Esophagus squamous epithelium (tissue), 5 donors: ENCODE results near the gene GPATCH2L. TPM values are rescaled to one million over a fixed set of nuclear protein-coding genes. Genes with fewer than 3 reads are reported as not detected.

ENCODE experiments used
- DNase-seq: peaks from one replicate; lab custom pipeline; 2025; lab: John Stamatoyannopoulos, UW
- H3K27ac ChIP-seq, 4 donors: fragments of 200-600 bp; sonication (generic); one replicate each; pipeline ENCODE4 v1.5.1; 2016 to 2019; ENCODE audit warnings: mild to moderate bottlenecking in 1 of 4
- H3K27me3 ChIP-seq, 4 donors: fragments of 200-600 bp; sonication (generic); 1 replicate in 3 of 4; 2 replicates in 1 of 4; pipeline versions ENCODE4 v1.5.1 to v1.6.0; 2017 to 2021; ENCODE audit warnings: antibody characterized with exemption in 1 of 4
- H3K36me3 ChIP-seq, 3 donors: fragments of 200-600 bp; sonication (generic); one replicate each; pipeline ENCODE4 v1.5.1; 2016 to 2019
- H3K4me1 ChIP-seq, 3 donors: fragments of 200-600 bp; sonication (generic); one replicate each; pipeline ENCODE4 v1.5.1; 2017 to 2019
- H3K4me3 ChIP-seq, 4 donors: fragments of 200-600 bp; sonication (generic); 1 replicate in 3 of 4; 2 replicates in 1 of 4; pipeline ENCODE4 v1.5.1; 2016 to 2019; ENCODE audit warnings: mild to moderate bottlenecking in 2 of 4, moderate library complexity in 1 of 4
- H3K9me3 ChIP-seq, 3 donors: fragments of 200-600 bp; sonication (generic); one replicate each; pipeline ENCODE4 v1.5.1; 2016 to 2019
- CTCF ChIP-seq, 6 experiments: fragments of 450-650 bp in 4 of 6; fragments of 200-600 bp in 2 of 6; sonication (generic) in 2 of 6; IDR thresholded peaks; one replicate each; pipeline ENCODE4 v1.5.1; 2016 to 2019; ENCODE audit warnings: antibody characterized with exemption in 6 of 6, mild to moderate bottlenecking in 4 of 6, moderate library complexity in 4 of 6
- POLR2A ChIP-seq, 4 donors: fragments of 450-650 bp; IDR thresholded peaks; one replicate each; pipeline ENCODE4 v1.6.1; 2017; ENCODE audit warnings: antibody characterized with exemption in 4 of 4, mild to moderate bottlenecking in 4 of 4, moderate library complexity in 3 of 4
- WGBS, 2 donors: methylation state at CpG; one replicate each; pipeline ENCODE4 v1.1.5; 2018; 5-methylcytosine and 5-hydroxymethylcytosine counted together
- intact Hi-C: fragments of 100-400 bp; cut with DNase I; formaldehyde crosslinking; loops from one replicate; pipeline ENCODE4 v1.15.0; 2022
- total RNA-seq, 4 donors: library from RNA; depleted of rRNA; stranded (reverse); fragments of >200 nt; gene quantifications; one replicate each; pipeline ENCODE4 v1.1.0, GENCODE V29; 2016
- donor health status: DM: yes; HTN: yes; CAD: no.

GPATCH2L gene
- total RNA-seq, 4 donors from 2014 or later = 20.1 to 40.8 (median 34.4) TPM

DNA sequence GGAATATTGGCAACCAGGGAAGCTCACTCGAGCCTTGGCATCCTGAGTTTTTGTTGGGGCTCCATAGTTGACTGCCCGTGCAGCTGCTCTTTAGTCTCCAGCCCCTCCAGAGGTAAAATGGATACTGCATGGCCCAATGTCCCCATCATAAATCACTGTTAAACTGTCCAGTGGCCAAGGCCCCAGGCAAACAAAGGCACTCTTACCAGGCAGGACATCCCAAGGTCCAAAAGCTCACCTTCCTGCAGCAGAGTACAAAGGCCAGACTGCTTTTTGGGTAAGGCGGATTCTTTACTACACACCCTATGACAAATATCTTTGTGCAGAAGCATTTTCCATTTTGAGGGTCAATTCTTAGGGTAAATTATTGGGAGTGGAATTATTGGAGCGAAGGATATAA, 81.1 kb downstream of the GPATCH2L start:
- H3K27me3 ChIP-seq = no peaks in the 10 kb centered on the region
- H3K27ac ChIP-seq = no peak overlapping the region
- TF ChIP-seq POLR2A (IDR thresholded peaks at IDR 0.05) (no peak), CTCF (IDR thresholded peaks at IDR 0.05) (no peak)
- DNase-seq = no peak
- H3K4me1 ChIP-seq = no peaks in the 10 kb centered on the region
- WGBS, 2 donors = 64 to 89% methylated on average over 4 of the region's 4 CpGs
- peaks cover 0 to 4% (median 0%) of the 10 kb centered on the region in 3 donors for H3K9me3 ChIP-seq
- H3K4me3 ChIP-seq = no peak overlapping the region
- intact Hi-C loops = no loop called here
- no peaks in the 10 kb centered on the region for H3K36me3 ChIP-seq

DNA sequence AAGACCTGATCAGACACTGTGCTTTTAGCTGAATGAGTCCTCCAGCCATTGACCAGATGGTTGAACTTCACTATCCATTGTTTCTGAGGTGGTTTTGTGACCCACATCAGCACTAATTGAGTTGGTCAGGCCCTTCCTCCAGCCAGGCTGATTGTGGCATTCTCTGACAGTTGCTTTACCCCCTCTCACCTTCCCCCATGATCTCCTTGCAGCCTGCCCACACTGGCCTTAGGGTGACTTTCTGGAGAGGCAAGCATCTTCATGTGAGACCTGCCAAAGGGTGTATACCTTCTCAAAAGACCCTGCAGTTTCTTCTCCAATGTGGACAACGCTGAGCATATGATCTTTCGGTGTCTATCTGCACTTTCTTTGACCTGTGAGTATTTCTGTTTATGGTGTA, 83.9 kb downstream of the GPATCH2L start:
- intact Hi-C loops = no loop called here
- no peaks in the 10 kb centered on the region for H3K36me3 ChIP-seq
- no peak overlapping the region for H3K4me3 ChIP-seq
- no peaks in the 10 kb centered on the region for H3K27me3 ChIP-seq
- no peak for DNase-seq
- peaks cover 0 to 4% (median 0%) of the 10 kb centered on the region in 3 donors for H3K9me3 ChIP-seq
- no peak overlapping the region for H3K27ac ChIP-seq
- WGBS, 2 donors = 89 to 100% methylated on average over 2 of the region's 2 CpGs
- no peaks in the 10 kb centered on the region for H3K4me1 ChIP-seq
- TF ChIP-seq POLR2A (IDR thresholded peaks at IDR 0.05) (no peak), CTCF (IDR thresholded peaks at IDR 0.05) (no peak)

DNA sequence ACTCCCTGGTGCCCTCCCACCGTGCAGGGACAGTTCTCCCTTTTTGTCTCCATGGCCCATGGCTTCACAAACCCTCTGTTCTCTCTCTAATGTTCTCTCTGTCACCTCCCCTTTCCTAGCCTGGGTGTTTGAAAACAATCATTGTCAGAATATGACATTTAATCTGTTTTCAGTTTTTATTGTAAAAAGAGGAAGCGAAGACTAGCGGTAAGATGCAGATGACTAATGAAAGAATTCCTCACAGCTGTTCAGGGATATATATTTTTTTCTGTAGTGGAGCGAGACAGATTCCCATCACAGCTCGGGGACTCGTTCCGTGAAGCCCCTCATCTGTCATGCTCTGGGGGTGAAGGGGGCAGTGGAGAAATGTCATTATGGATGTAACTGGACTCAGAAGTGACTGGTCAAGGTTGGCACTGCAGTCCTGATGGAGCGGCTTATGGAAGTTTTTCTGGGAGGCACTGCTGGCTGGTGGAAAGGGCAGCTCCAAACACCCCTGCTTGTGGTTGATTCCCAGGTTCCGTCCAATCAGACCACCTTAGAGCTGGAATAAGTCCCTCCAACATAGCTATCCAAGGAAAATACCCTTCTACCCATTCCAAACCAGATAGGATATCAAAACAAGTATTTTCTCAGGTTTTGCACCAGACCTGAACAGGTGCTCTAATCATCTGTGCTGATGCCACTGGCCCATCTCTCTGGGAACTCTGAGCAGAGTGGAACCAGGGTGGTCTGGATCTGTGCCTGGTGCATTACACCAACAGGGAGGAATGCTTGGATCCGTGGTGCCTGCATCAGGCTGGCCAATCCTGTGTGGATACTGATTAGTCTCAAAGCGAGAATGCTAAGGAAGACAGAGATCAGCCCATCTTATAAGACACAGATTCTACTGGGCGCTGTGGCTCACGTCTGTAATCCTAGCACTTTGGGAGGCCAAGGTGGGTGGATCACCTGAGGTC, 84.7 kb downstream of the GPATCH2L start:
- DNase-seq = no peak
- TF ChIP-seq POLR2A (IDR thresholded peaks at IDR 0.05) = no peak
- TF ChIP-seq CTCF (IDR thresholded peaks at IDR 0.05) = no peak
- no peaks in the 10 kb centered on the region for H3K27me3 ChIP-seq
- WGBS, 2 donors = 76 to 79% methylated on average over 11 to 13 of the region's 13 CpGs
- no peaks in the 10 kb centered on the region for H3K36me3 ChIP-seq
- intact Hi-C loops = no loop called here
- H3K4me1 ChIP-seq = no peaks in the 10 kb centered on the region
- H3K27ac ChIP-seq = no peak overlapping the region
- peaks cover 0 to 4% (median 0%) of the 10 kb centered on the region in 3 donors for H3K9me3 ChIP-seq
- H3K4me3 ChIP-seq = no peak overlapping the region

- TF ChIP-seq POLR2A (IDR thresholded peaks at IDR 0.05) (no peak), CTCF (IDR thresholded peaks at IDR 0.05) (no peak)
- WGBS, 2 donors = 68% methylated on average over 6 of the region's 6 CpGs
- Histone ChIP-seq H3K4me1 (no peaks in the 10 kb centered on the region), H3K4me3 (no peak overlapping the region), H3K36me3 (no peaks in the 10 kb centered on the region), H3K9me3 (peaks cover 0 to 11% (median 0%) of the 10 kb centered on the region in 3 donors), H3K27ac (no peak overlapping the region), H3K27me3 (no peaks in the 10 kb centered on the region)
- intact Hi-C loops = no loop called here
- no peak for DNase-seq
These were observed 85.7 kb downstream of the GPATCH2L start for GRCh38 chr14:76237349-76237990.

DNA sequence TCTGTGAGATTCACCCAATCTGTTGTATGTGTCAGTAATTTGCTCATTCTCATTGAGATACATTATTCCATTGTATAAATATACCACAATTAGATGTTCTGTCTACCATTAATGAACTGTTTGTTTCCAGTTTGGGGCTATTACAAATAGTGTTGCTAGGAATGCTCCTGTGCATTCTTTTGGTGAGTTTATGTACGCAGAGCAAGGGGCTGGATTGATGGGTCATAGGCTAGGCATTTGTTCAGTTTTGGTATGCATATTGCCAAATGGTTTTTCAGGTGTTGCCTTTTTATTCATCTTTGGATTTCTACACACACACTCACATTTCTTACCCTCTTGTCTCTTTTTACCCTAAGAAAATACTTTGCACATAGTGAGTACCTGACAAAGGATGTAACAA, 93.4 kb downstream of the GPATCH2L start:
- DNase-seq = no peak
- H3K36me3 ChIP-seq = no peaks in the 10 kb centered on the region
- intact Hi-C loops = no loop called here
- no peak overlapping the region for H3K27ac ChIP-seq
- no peak overlapping the region for H3K4me3 ChIP-seq
- H3K9me3 ChIP-seq = peaks cover 0 to 13% (median 3%) of the 10 kb centered on the region in 3 donors
- H3K4me1 ChIP-seq = no peaks in the 10 kb centered on the region
- peaks cover 0 to 3% (median 0%) of the 10 kb centered on the region in 4 donors for H3K27me3 ChIP-seq
- 60 to 79% methylated on average over 1 of the region's 1 CpG for WGBS, 2 donors
- TF ChIP-seq POLR2A (IDR thresholded peaks at IDR 0.05) = no peak
- TF ChIP-seq CTCF (IDR thresholded peaks at IDR 0.05) = no peak
